Loucy (cell line): ENCODE measurements around the gene PCCA.

Experiments used
- CTCF ChIP-seq: fragments of 200-600 bp; sonication (generic); conservative IDR thresholded peaks from 2 replicates; pipeline ENCODE4 v1.5.1; 2014; ENCODE audit warnings: mild to moderate bottlenecking, antibody characterized with exemption, low read length
- EZH2phosphoT487 ChIP-seq: fragments of 200-600 bp; IDR thresholded peaks from 2 replicates; pipeline ENCODE4 v1.6.1; 2018; ENCODE audit warnings: antibody characterized with exemption, mild to moderate bottlenecking, moderate library complexity, borderline replicate concordance

- TF ChIP-seq EZH2phosphoT487 (no peak), CTCF (no peak)
Observed at GRCh38 chr13:100536643-100537180, 447.8 kb downstream of the PCCA start.
